Uterus (tissue), 4 donors: ENCODE data around the gene TRIO. TPM values are rescaled to one million over a fixed set of nuclear protein-coding genes. Genes with fewer than 3 reads are reported as not detected.

Source experiments
- DNase-seq, 2 donors: peaks; one replicate each; pipeline ENCODE4 v3.0.0-alpha.2; 2019 to 2020
- H3K27ac ChIP-seq, 2 donors: fragments of 200-600 bp; sonication (generic); 1 replicate in 1 of 2; 2 replicates in 1 of 2; pipeline ENCODE4 v1.5.1; 2016 to 2018
- H3K27me3 ChIP-seq, 2 donors: fragments of 200-600 bp; sonication (generic); one replicate each; pipeline ENCODE4 v1.5.1; 2018 to 2019; ENCODE audit warnings: control low read depth in 1 of 2
- H3K36me3 ChIP-seq, 2 donors: fragments of 200-600 bp; sonication (generic); one replicate each; pipeline ENCODE4 v1.5.1; 2019; ENCODE audit warnings: control low read depth in 1 of 2
- H3K4me1 ChIP-seq, 2 donors: fragments of 200-600 bp; sonication (generic); one replicate each; pipeline ENCODE4 v1.5.1; 2018 to 2019; ENCODE audit warnings: control low read depth in 1 of 2
- H3K4me3 ChIP-seq, 2 donors: fragments of 200-600 bp; sonication (generic); 1 replicate in 1 of 2; 2 replicates in 1 of 2; pipeline ENCODE4 v1.5.1; 2018 to 2019; ENCODE audit warnings: mild to moderate bottlenecking in 1 of 2
- H3K9me3 ChIP-seq, 2 donors: fragments of 200-600 bp; sonication (generic); one replicate each; pipeline ENCODE4 v1.5.1; 2019; ENCODE audit warnings: control low read depth in 1 of 2
- POLR2A ChIP-seq, 2 donors: fragments of 450-650 bp; IDR thresholded peaks; one replicate each; pipeline ENCODE4 v1.6.1; 2016; ENCODE audit warnings: antibody characterized with exemption in 2 of 2, mild to moderate bottlenecking in 1 of 2, moderate library complexity in 1 of 2
- intact Hi-C: fragments of 100-400 bp; cut with DNase I; formaldehyde crosslinking; loops from one replicate; pipeline ENCODE4 v1.15.1; 2023; ENCODE audit warnings: low total_unique reads
- total RNA-seq, 4 donors: library from RNA; depleted of rRNA in 3 of 4; stranded (reverse); fragments of >200 nt in 3 of 4; gene quantifications; one replicate each; pipeline versions ENCODE4 v1.1.0 to v1.2.4, GENCODE V29; 2014 to 2023
- TF ChIP-seq, protein P1 (sequence below), 4 experiments: fragments of 200-600 bp in 2 of 4; fragments of 450-650 bp in 2 of 4; sonication (generic) in 2 of 4; IDR thresholded peaks; one replicate each; pipeline ENCODE4 v1.5.1; 2016 to 2019; ENCODE audit warnings: antibody characterized with exemption in 4 of 4, mild to moderate bottlenecking in 2 of 4, moderate library complexity in 1 of 4
- donor health status: DM: yes; HTN: yes; CAD: no.

Gene TRIO
- total RNA-seq, 4 donors from 2014 or later, result 93.5 to 234 (median 207) TPM

DNA sequence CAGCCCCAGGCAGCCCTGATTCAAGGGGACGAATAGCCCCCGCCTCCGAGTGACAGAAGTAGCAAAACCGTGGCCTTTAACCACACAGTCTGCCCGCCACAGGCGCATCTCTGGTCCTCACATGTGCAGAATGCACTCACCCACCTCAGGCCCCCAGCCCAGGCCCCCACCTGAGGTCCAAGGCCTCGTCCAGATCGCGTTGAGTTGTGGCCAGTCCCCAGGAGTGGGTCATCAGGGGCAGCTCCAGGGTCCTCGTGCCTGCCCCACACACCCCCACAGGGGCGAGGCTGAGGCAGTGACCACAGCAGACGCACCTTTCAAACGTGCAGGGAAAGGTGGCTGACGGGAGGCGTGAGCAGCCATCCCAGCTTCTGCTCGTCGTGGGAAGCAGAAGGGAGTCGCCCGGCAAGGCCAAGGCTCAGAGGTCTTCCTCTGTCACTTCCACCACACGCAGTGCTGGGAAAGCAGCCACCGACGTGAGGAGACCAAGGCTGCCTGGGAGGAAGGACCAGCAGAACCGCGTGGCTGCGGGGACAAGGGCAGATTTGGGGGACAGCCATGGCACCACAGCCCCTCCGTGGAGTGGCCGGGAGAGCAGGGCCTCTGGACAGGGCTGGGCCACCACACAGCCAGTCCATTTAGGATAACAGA lies 360.7 kb downstream of the TRIO start:
- no peaks in the 10 kb centered on the region for H3K4me1 ChIP-seq
- no peaks in the 10 kb centered on the region for H3K36me3 ChIP-seq
- no peak overlapping the region for H3K4me3 ChIP-seq
- DNase-seq, result no peak
- intact Hi-C loops, result no loop called here
- H3K9me3 ChIP-seq, result no peaks in the 10 kb centered on the region
- TF ChIP-seq, protein P1, sequence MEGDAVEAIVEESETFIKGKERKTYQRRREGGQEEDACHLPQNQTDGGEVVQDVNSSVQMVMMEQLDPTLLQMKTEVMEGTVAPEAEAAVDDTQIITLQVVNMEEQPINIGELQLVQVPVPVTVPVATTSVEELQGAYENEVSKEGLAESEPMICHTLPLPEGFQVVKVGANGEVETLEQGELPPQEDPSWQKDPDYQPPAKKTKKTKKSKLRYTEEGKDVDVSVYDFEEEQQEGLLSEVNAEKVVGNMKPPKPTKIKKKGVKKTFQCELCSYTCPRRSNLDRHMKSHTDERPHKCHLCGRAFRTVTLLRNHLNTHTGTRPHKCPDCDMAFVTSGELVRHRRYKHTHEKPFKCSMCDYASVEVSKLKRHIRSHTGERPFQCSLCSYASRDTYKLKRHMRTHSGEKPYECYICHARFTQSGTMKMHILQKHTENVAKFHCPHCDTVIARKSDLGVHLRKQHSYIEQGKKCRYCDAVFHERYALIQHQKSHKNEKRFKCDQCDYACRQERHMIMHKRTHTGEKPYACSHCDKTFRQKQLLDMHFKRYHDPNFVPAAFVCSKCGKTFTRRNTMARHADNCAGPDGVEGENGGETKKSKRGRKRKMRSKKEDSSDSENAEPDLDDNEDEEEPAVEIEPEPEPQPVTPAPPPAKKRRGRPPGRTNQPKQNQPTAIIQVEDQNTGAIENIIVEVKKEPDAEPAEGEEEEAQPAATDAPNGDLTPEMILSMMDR (IDR thresholded peaks at IDR 0.05), result no peak
- no peak for TF ChIP-seq POLR2A (IDR thresholded peaks at IDR 0.05)
- H3K27ac ChIP-seq, result no peak overlapping the region
- H3K27me3 ChIP-seq, result no peaks in the 10 kb centered on the region

DNA sequence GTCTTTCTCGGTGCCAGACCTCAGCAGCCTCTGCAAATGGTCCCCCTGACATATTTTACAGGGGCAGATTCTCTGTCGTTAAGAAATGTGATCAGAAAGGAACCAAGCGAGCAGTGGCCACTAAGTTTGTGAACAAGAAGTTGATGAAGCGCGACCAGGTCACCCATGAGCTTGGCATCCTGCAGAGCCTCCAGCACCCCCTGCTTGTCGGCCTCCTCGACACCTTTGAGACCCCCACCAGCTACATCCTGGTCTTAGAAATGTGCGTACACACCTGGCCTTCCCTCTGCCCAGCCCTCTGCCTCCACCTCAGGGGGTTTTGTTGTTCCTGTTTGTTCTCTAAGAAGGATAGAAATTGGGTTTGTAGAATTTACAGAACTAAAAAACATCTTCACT lies 361.2 kb downstream of the TRIO start:
- no peak overlapping the region for H3K4me3 ChIP-seq
- no peaks in the 10 kb centered on the region for H3K9me3 ChIP-seq
- no peaks in the 10 kb centered on the region for H3K27me3 ChIP-seq
- H3K27ac ChIP-seq, result no peak overlapping the region
- intact Hi-C loops, result no loop called here
- H3K36me3 ChIP-seq, result no peaks in the 10 kb centered on the region
- no peak for DNase-seq
- H3K4me1 ChIP-seq, result no peaks in the 10 kb centered on the region
- TF ChIP-seq POLR2A (IDR thresholded peaks at IDR 0.05), result no peak
- TF ChIP-seq, protein P1 (IDR thresholded peaks at IDR 0.05), result no peak

GRCh38 chr5:14504816-14505215 lies 361.7 kb downstream of the TRIO start:
- Histone ChIP-seq H3K4me1 (no peaks in the 10 kb centered on the region), H3K27ac (no peak overlapping the region), H3K9me3 (no peaks in the 10 kb centered on the region), H3K27me3 (no peaks in the 10 kb centered on the region), H3K36me3 (no peaks in the 10 kb centered on the region), H3K4me3 (no peak overlapping the region)
- intact Hi-C loops, result no loop called here
- no peak for DNase-seq
- no peak for TF ChIP-seq POLR2A (IDR thresholded peaks at IDR 0.05)
- TF ChIP-seq, protein P1 (IDR thresholded peaks at IDR 0.05), result no peak

- Histone ChIP-seq H3K36me3 (no peaks in the 10 kb centered on the region), H3K4me3 (no peak overlapping the region), H3K27ac (no peak overlapping the region), H3K4me1 (no peaks in the 10 kb centered on the region), H3K9me3 (no peaks in the 10 kb centered on the region), H3K27me3 (no peaks in the 10 kb centered on the region)
- no peak for TF ChIP-seq POLR2A (IDR thresholded peaks at IDR 0.05)
- TF ChIP-seq, protein P1 (IDR thresholded peaks at IDR 0.05), result no peak
- DNase-seq, result no peak
- intact Hi-C loops, result no loop called here
Observed at GRCh38 chr5:14505310-14506139, 362.4 kb downstream of the TRIO start.

DNA sequence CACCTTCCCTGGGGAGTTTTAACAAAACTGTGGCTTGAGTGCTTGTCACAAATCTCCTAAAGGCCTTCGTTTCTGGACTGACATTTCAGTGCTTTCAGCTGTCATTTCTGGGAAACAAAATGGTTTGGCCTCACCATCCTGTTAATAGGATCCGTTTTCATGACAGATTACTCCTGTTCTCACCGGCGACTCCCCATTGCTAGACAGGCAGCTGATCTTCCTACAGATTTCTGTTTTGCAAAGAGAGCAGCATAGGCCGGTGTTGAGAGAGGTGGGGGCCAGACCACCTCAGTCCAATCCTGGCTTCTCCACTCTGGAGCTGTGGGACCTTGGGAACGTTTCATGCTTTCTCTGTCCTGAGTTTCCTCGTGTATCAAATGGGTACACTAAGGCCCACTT lies 363.0 kb downstream of the TRIO start:
- H3K4me1 ChIP-seq, result no peaks in the 10 kb centered on the region
- H3K4me3 ChIP-seq, result no peak overlapping the region
- no peak for DNase-seq
- H3K27ac ChIP-seq, result no peak overlapping the region
- TF ChIP-seq, protein P1 (IDR thresholded peaks at IDR 0.05), result no peak
- no peak for TF ChIP-seq POLR2A (IDR thresholded peaks at IDR 0.05)
- no peaks in the 10 kb centered on the region for H3K36me3 ChIP-seq
- intact Hi-C loops, result no loop called here
- no peaks in the 10 kb centered on the region for H3K27me3 ChIP-seq
- H3K9me3 ChIP-seq, result no peaks in the 10 kb centered on the region
